SK-N-SH treated with all-trans-retinoic acid at 6 μM for 48 hours (cell line): ENCODE measurements around the gene CCL15.

Experiments
- ATAC-seq: fragments of 200-7000 bp; cut with Tn5 transposase; 3 replicates; pipeline ENCODE4 v1.9.1; 2020; ENCODE audit warnings: mild to moderate bottlenecking, moderate library complexity
- ARNTL ChIP-seq: fragments of 450-650 bp; formaldehyde crosslinking; IDR thresholded peaks from 2 replicates; pipeline ENCODE4 v1.5.0; 2020; ENCODE audit warnings: low read depth, mild to moderate bottlenecking, moderate library complexity, borderline replicate concordance
- BACH2 ChIP-seq: fragments of 250-450 bp; sonication (Bioruptor Pico); IDR thresholded peaks from 2 replicates; pipeline ENCODE4 v1.9.0; 2021; ENCODE audit warnings: mild to moderate bottlenecking, borderline replicate concordance
- CSDC2 ChIP-seq: fragments of 250-450 bp; sonication (Bioruptor Pico); IDR thresholded peaks from 2 replicates; pipeline ENCODE4 v1.5.0; 2020; ENCODE audit warnings: mild to moderate bottlenecking, moderate library complexity
- ESRRG ChIP-seq: fragments of 250-450 bp; sonication (Bioruptor Pico); IDR thresholded peaks from 2 replicates; pipeline ENCODE4 v1.6.1; 2021; ENCODE audit warnings: mild to moderate bottlenecking
- ISL1 ChIP-seq: fragments of 250-450 bp; sonication (Bioruptor Pico); IDR thresholded peaks from 2 replicates; pipeline ENCODE4 v2.1.2; 2022; ENCODE audit warnings: mild to moderate bottlenecking, moderate library complexity
- OSR1 ChIP-seq: fragments of 250-450 bp; sonication (Bioruptor Pico); IDR thresholded peaks from 2 replicates; pipeline ENCODE4 v1.8.0; 2022; ENCODE audit warnings: moderate library complexity, mild to moderate bottlenecking, inconsistent platforms
- PATZ1 ChIP-seq: fragments of 250-450 bp; sonication (Bioruptor Pico); IDR thresholded peaks from 2 replicates; pipeline ENCODE4 v1.8.0; 2020; ENCODE audit warnings: mild to moderate bottlenecking, moderate library complexity, borderline replicate concordance
- PPARA ChIP-seq: fragments of 250-450 bp; sonication (Bioruptor Pico); IDR thresholded peaks from 2 replicates; pipeline ENCODE4 v1.5.0; 2020; ENCODE audit warnings: mild to moderate bottlenecking, borderline replicate concordance
- RARB ChIP-seq: fragments of 250-450 bp; sonication (Bioruptor Pico); IDR thresholded peaks from 2 replicates; pipeline ENCODE4 v1.8.0; 2021; ENCODE audit warnings: mild to moderate bottlenecking, moderate library complexity
- SNAI2 ChIP-seq: fragments of 250-450 bp; sonication (Bioruptor Pico); IDR thresholded peaks from 2 replicates; pipeline ENCODE4 v1.5.0; 2020; ENCODE audit warnings: mild to moderate bottlenecking, moderate library complexity
- TCF4 ChIP-seq: fragments of 250-450 bp; sonication (Bioruptor Pico); IDR thresholded peaks from 2 replicates; pipeline ENCODE4 v1.8.0; 2021; ENCODE audit warnings: mild to moderate bottlenecking, moderate library complexity, borderline replicate concordance
- TOX ChIP-seq: fragments of 250-450 bp; sonication (Bioruptor Pico); IDR thresholded peaks from 2 replicates; pipeline ENCODE4 v1.8.0; 2021; ENCODE audit warnings: mild to moderate bottlenecking, moderate library complexity, borderline replicate concordance
- TSHZ2 ChIP-seq: fragments of 250-450 bp; sonication (Bioruptor Pico); IDR thresholded peaks from 2 replicates; pipeline ENCODE4 v1.5.0; 2020; ENCODE audit warnings: mild to moderate bottlenecking, moderate library complexity
- ZC3H10 ChIP-seq: fragments of 250-450 bp; sonication (Bioruptor Pico); IDR thresholded peaks from 2 replicates; pipeline ENCODE4 v1.5.1; 2021; ENCODE audit warnings: mild to moderate bottlenecking, moderate library complexity
- ZFP30 ChIP-seq: fragments of 450-650 bp; formaldehyde crosslinking; IDR thresholded peaks from 2 replicates; pipeline ENCODE4 v1.5.0; 2022; ENCODE audit warnings: mild to moderate bottlenecking, moderate library complexity
- ZNF565 ChIP-seq: fragments of 450-650 bp; formaldehyde crosslinking; conservative IDR thresholded peaks from 2 replicates; pipeline ENCODE4 v1.5.0; 2020; ENCODE audit warnings: low read depth, mild to moderate bottlenecking, moderate library complexity
- ZNF70 ChIP-seq: fragments of 450-650 bp; formaldehyde crosslinking; IDR thresholded peaks from 2 replicates; pipeline ENCODE4 v1.5.0; 2020; ENCODE audit warnings: mild to moderate bottlenecking, moderate library complexity
- ZNF8 ChIP-seq: fragments of 450-650 bp; formaldehyde crosslinking; IDR thresholded peaks from 2 replicates; pipeline ENCODE4 v1.5.0; 2020; ENCODE audit warnings: mild to moderate bottlenecking, moderate library complexity
- TF ChIP-seq, protein P1 (sequence below): fragments of 250-450 bp; sonication (Bioruptor Pico); IDR thresholded peaks from 2 replicates; pipeline ENCODE4 v1.5.1; 2020; ENCODE audit warnings: low read depth, mild to moderate bottlenecking, moderate library complexity
- TF ChIP-seq, protein P2 (sequence below): fragments of 250-450 bp; sonication (Bioruptor Pico); IDR thresholded peaks from 2 replicates; pipeline ENCODE4 v1.8.0; 2021; ENCODE audit warnings: low read depth, mild to moderate bottlenecking, moderate library complexity, borderline replicate concordance
- TF ChIP-seq, protein P3 (sequence below): fragments of 250-450 bp; sonication (Bioruptor Pico); IDR thresholded peaks from 2 replicates; pipeline ENCODE4 v1.5.1; 2021; ENCODE audit warnings: mild to moderate bottlenecking, moderate library complexity

The CCL15 gene

DNA sequence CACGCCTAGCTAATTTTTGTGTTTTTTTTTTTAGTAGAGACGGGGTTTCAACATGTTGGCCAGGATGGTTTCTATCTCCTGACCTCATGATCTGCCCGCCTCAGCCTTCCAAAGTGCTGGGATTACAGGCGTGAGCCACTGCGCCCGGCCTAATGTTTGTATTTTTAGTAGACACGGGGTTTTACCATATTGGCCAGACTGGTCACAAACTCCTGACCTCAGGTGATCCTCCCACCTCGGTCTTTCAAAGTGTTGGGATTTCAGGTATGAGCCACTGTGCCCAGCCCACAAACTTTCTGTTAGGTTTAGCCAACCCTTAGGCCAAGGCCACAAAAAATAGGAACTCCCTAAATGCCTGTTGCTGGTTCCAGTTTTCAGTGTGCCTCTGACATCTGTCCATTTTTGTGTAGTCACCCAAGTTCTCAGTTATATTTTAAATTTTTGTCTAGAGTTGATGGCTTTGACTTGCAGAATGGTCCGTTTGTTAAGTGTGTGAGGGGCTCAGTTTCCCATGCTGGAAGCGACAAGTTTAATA is 32.8 kb downstream of the CCL15 start:
- ATAC-seq: no peak
- TF ChIP-seq PPARA (CRISPR knock-in tag) (no peak), SNAI2 (no peak), ARNTL (no peak), ZNF565 (CRISPR knock-in tag) (no peak), ESRRG (CRISPR knock-in tag) (no peak), OSR1 (CRISPR knock-in tag) (no peak), ZFP30 (no peak), BACH2 (CRISPR knock-in tag) (no peak), ISL1 (no peak)
- TF ChIP-seq, protein P1, sequence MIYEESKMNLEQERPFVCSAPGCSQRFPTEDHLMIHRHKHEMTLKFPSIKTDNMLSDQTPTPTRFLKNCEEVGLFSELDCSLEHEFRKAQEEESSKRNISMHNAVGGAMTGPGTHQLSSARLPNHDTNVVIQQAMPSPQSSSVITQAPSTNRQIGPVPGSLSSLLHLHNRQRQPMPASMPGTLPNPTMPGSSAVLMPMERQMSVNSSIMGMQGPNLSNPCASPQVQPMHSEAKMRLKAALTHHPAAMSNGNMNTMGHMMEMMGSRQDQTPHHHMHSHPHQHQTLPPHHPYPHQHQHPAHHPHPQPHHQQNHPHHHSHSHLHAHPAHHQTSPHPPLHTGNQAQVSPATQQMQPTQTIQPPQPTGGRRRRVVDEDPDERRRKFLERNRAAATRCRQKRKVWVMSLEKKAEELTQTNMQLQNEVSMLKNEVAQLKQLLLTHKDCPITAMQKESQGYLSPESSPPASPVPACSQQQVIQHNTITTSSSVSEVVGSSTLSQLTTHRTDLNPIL (CRISPR knock-in tag): no peak
- TF ChIP-seq, protein P2, sequence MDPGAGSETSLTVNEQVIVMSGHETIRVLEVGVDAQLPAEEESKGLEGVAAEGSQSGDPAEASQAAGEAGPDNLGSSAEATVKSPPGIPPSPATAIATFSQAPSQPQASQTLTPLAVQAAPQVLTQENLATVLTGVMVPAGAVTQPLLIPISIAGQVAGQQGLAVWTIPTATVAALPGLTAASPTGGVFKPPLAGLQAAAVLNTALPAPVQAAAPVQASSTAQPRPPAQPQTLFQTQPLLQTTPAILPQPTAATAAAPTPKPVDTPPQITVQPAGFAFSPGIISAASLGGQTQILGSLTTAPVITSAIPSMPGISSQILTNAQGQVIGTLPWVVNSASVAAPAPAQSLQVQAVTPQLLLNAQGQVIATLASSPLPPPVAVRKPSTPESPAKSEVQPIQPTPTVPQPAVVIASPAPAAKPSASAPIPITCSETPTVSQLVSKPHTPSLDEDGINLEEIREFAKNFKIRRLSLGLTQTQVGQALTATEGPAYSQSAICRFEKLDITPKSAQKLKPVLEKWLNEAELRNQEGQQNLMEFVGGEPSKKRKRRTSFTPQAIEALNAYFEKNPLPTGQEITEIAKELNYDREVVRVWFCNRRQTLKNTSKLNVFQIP: no peak
- TF ChIP-seq, protein P3, sequence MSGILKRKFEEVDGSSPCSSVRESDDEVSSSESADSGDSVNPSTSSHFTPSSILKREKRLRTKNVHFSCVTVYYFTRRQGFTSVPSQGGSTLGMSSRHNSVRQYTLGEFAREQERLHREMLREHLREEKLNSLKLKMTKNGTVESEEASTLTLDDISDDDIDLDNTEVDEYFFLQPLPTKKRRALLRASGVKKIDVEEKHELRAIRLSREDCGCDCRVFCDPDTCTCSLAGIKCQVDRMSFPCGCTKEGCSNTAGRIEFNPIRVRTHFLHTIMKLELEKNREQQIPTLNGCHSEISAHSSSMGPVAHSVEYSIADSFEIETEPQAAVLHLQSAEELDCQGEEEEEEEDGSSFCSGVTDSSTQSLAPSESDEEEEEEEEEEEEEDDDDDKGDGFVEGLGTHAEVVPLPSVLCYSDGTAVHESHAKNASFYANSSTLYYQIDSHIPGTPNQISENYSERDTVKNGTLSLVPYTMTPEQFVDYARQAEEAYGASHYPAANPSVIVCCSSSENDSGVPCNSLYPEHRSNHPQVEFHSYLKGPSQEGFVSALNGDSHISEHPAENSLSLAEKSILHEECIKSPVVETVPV: no peak

DNA sequence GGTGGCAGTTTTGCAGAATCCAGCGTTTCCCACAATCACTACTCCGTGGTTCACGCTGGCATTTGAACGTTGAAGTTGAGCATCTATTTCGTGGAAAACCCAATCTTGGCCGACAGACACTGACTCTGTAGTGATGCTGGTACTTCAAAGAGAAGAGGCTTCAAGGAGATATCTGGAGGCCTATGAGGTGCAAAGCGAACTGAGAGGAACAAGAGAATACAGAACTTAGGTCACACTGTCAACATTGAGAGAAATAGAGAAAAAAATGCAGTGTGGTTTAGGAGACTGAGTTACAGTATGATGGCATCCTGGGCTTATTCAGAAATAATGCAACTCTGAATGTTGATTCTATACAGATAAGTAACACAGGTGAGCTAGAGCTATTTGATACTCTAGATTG is 36.1 kb downstream of the CCL15 start:
- TF ChIP-seq ZC3H10 (CRISPR knock-in tag): no peak
- no peak for TF ChIP-seq BACH2 (CRISPR knock-in tag)
- TF ChIP-seq TOX: no peak
- no peak for TF ChIP-seq CSDC2 (CRISPR knock-in tag)
- TF ChIP-seq PATZ1: no peak
- no peak for TF ChIP-seq PPARA (CRISPR knock-in tag)
- no peak for TF ChIP-seq TCF4 (CRISPR knock-in tag)
- TF ChIP-seq OSR1 (CRISPR knock-in tag): no peak
- no peak for TF ChIP-seq RARB (CRISPR knock-in tag)
- no peak for TF ChIP-seq ARNTL
- no peak for ATAC-seq

DNA sequence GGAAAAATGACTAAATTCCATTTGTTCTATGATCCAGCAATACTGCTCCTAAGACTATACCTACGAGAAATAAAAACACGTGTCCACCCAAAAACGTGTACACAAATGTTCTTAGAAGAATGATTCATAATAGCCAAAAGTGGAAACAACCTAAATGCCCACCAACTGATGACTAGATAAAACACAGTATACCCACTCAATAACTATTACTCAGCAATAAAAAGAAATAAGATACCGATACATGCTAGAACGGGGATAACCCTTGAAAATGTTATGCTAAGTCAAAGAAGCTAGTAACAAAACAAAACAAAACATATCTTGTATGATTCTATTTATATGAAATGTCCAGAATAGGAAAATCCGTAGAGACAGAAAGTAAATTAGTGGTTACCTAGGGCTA is 37.7 kb downstream of the CCL15 start:
- TF ChIP-seq PATZ1: no peak
- TF ChIP-seq, protein P3: no peak
- no peak for TF ChIP-seq ZNF565 (CRISPR knock-in tag)

GRCh38 chr17:35953720-35954119 is 47.6 kb downstream of the CCL15 start:
- no peak for ATAC-seq
- TF ChIP-seq TOX (no peak), ZNF70 (CRISPR knock-in tag) (no peak), OSR1 (CRISPR knock-in tag) (no peak), PATZ1 (no peak), ZNF8 (CRISPR knock-in tag) (no peak), TSHZ2 (CRISPR knock-in tag) (no peak), TCF4 (CRISPR knock-in tag) (no peak), RARB (CRISPR knock-in tag) (no peak)

More for the DNA sequence above, 37.7 kb downstream of the CCL15 start:
- ATAC-seq: no peak
